Activated naive CD4-positive, alpha-beta T cell treated with anti-CD3 and anti-CD28 coated beads, Interleukin-2, amount 50 U/mL, for 72 hours (primary cell): ENCODE data around the gene FBXO5. TPM values are rescaled to one million over a fixed set of nuclear protein-coding genes. Genes with fewer than 3 reads are reported as not detected.
"Not testable (repeated sequence)": the region's sequence is repeated elsewhere in the genome, so short reads cannot be mapped to it uniquely, and the experiment has no call there.

Experiments used
- ATAC-seq, 2 donors: fragments of 150-1000 bp; cut with Tn5 transposase; 2 replicates each; pipeline ENCODE4 v1.10.0; 2021; ENCODE audit warnings: mild to moderate bottlenecking in 2 of 2, moderate library complexity in 2 of 2
- DNase-seq, 2 donors: peaks; one replicate each; pipeline ENCODE4 v3.0.0; 2021 to 2022; ENCODE audit warnings: low spot score in 2 of 2
- H3K27ac Mint-ChIP-seq, 2 donors: one replicate each; pipeline ENCODE4 v1.8.0; 2022; ENCODE audit warnings: mild to moderate bottlenecking in 2 of 2, mixed read lengths in 2 of 2
- H3K36me3 Mint-ChIP-seq, 2 donors: one replicate each; pipeline ENCODE4 v1.8.0; 2022; ENCODE audit warnings: mixed read lengths in 2 of 2
- H3K9me3 Mint-ChIP-seq, 2 donors: one replicate each; pipeline ENCODE4 v1.8.0; 2022; ENCODE audit warnings: mixed read lengths in 2 of 2
- total RNA-seq, 2 donors: library from RNA; stranded (reverse); gene quantifications; one replicate each; pipeline ENCODE4 v1.2.3, GENCODE V29; 2022

The FBXO5 gene
- total RNA-seq, 2 donors from 2014 or later = 43.6 to 81.5 TPM

GRCh38 chr6:152976749-152977148, 6.1 kb downstream of the FBXO5 start:
- Mint-ChIP-seq H3K9me3 (peaks cover 4% of the 10 kb centered on the region in 2 donors), H3K27ac (no peak overlapping the region), H3K36me3 (peaks cover 50 to 66% of the 10 kb centered on the region in 2 donors)
- DNase-seq = no peak
- ATAC-seq = no peak

- Mint-ChIP-seq H3K27ac (peak overlapping the region in 1 of 2 donors; percentile 84), H3K36me3 (peaks cover 44 to 67% of the 10 kb centered on the region in 2 donors), H3K9me3 (peaks cover 4% of the 10 kb centered on the region in 2 donors)
- DNase-seq (no peak), ATAC-seq (no peak)
Measured at GRCh38 chr6:152975204-152975915, 7.5 kb downstream of the FBXO5 start.

GRCh38 chr6:152973916-152974315, 8.9 kb downstream of the FBXO5 start:
- ATAC-seq = peak in 1 of 2 donors; percentile 44
- Mint-ChIP-seq H3K27ac (no peak overlapping the region), H3K36me3 (peaks cover 46 to 76% of the 10 kb centered on the region in 2 donors), H3K9me3 (peaks cover 10 to 11% of the 10 kb centered on the region in 2 donors)
- no peak for DNase-seq

- Mint-ChIP-seq H3K27ac (no peak overlapping the region), H3K36me3 (peaks cover 29 to 53% of the 10 kb centered on the region in 2 donors), H3K9me3 (peaks cover 7 to 16% of the 10 kb centered on the region in 2 donors)
- DNase-seq (no peak), ATAC-seq (no peak)
Measured at GRCh38 chr6:152969688-152970418, 13.0 kb downstream of the FBXO5 start.

- DNase-seq, H3K27ac Mint-ChIP-seq, ATAC-seq: not testable (repeated sequence)
- Mint-ChIP-seq H3K36me3 (peaks cover 17 to 23% of the 10 kb centered on the region in 2 donors), H3K9me3 (peaks cover 7 to 16% of the 10 kb centered on the region in 2 donors)
Measured at GRCh38 chr6:152966168-152966894, 16.5 kb downstream of the FBXO5 start.

- no peak overlapping the region for H3K27ac Mint-ChIP-seq
Measured at GRCh38 chr6:152959333-152959732, 23.5 kb downstream of the FBXO5 start.

GRCh38 chr6:152957796-152958195, 25.0 kb downstream of the FBXO5 start:
- ATAC-seq = no peak
- Mint-ChIP-seq H3K36me3 (no peaks in the 10 kb centered on the region), H3K9me3 (no peaks in the 10 kb centered on the region), H3K27ac (no peak overlapping the region)
- DNase-seq = no peak

More at GRCh38 chr6:152959333-152959732, 23.5 kb downstream of the FBXO5 start:
- DNase-seq (no peak), ATAC-seq (no peak)
- Mint-ChIP-seq H3K9me3 (no peaks in the 10 kb centered on the region), H3K36me3 (no peaks in the 10 kb centered on the region)

- H3K9me3 Mint-ChIP-seq = no peaks in the 10 kb centered on the region
- no peaks in the 10 kb centered on the region for H3K36me3 Mint-ChIP-seq
- ATAC-seq (no peak), DNase-seq (no peak)
- H3K27ac Mint-ChIP-seq = no peak overlapping the region
Measured at GRCh38 chr6:152954443-152954842, 28.4 kb downstream of the FBXO5 start.

GRCh38 chr6:152952866-152953509, 29.9 kb downstream of the FBXO5 start:
- Mint-ChIP-seq H3K36me3 (no peaks in the 10 kb centered on the region), H3K27ac (no peak overlapping the region), H3K9me3 (no peaks in the 10 kb centered on the region)
- no peak for DNase-seq
- no peak for ATAC-seq

- ATAC-seq = peak; percentile 66 to 84
- Mint-ChIP-seq H3K27ac (no peak overlapping the region), H3K36me3 (no peaks in the 10 kb centered on the region), H3K9me3 (no peaks in the 10 kb centered on the region)
- no peak for DNase-seq
Measured at GRCh38 chr6:152952045-152952444, 30.8 kb downstream of the FBXO5 start.

- DNase-seq = no peak
- no peak for ATAC-seq
- Mint-ChIP-seq H3K9me3 (no peaks in the 10 kb centered on the region), H3K27ac (no peak overlapping the region), H3K36me3 (no peaks in the 10 kb centered on the region)
Measured at GRCh38 chr6:152950240-152950639, 32.6 kb downstream of the FBXO5 start.

- ATAC-seq (peak; percentile 49 to 77), DNase-seq (peak in 1 of 2 donors; percentile 4)
- H3K36me3 Mint-ChIP-seq = no peaks in the 10 kb centered on the region
- no peak overlapping the region for H3K27ac Mint-ChIP-seq
- no peaks in the 10 kb centered on the region for H3K9me3 Mint-ChIP-seq
Measured at GRCh38 chr6:152948150-152948768, 34.6 kb downstream of the FBXO5 start.

- no peak for DNase-seq
- ATAC-seq = no peak
- Mint-ChIP-seq H3K36me3 (no peaks in the 10 kb centered on the region), H3K9me3 (no peaks in the 10 kb centered on the region), H3K27ac (no peak overlapping the region)
Measured at GRCh38 chr6:152946995-152947394, 35.8 kb downstream of the FBXO5 start.

- ATAC-seq (no peak), DNase-seq (no peak)
- H3K36me3 Mint-ChIP-seq = no peaks in the 10 kb centered on the region
- no peak overlapping the region for H3K27ac Mint-ChIP-seq
- no peaks in the 10 kb centered on the region for H3K9me3 Mint-ChIP-seq
Measured at GRCh38 chr6:152946484-152946883, 36.4 kb downstream of the FBXO5 start.

GRCh38 chr6:152943260-152943897, 39.5 kb downstream of the FBXO5 start:
- no peak for ATAC-seq

More at GRCh38 chr6:152943260-152943897, 39.5 kb downstream of the FBXO5 start:
- no peak for DNase-seq
- H3K27ac Mint-ChIP-seq = no peak overlapping the region
- no peaks in the 10 kb centered on the region for H3K36me3 Mint-ChIP-seq
- H3K9me3 Mint-ChIP-seq = no peaks in the 10 kb centered on the region
